PC-9 (cell line): ENCODE measurements around the gene SLAMF1. TPM values are rescaled to one million over a fixed set of nuclear protein-coding genes. Genes with fewer than 3 reads are reported as not detected.

Experiments used
- BruUV-seq: library from RNA; stranded (reverse); fragments of 400-500 nt; replicated peaks from 2 replicates; lab custom pipeline; 2021; lab: Mats Ljungman, UMichigan
- CTCF ChIA-PET: fragments of 300-600 bp; sonication (Branson Sonifier 250); formaldehyde crosslinking; loops from one replicate; lab custom pipeline; 2022; ENCODE audit warnings: antibody characterized with exemption; lab: Charles Lee
- POLR2A ChIA-PET: fragments of 300-600 bp; sonication (Branson Sonifier 250); formaldehyde crosslinking; loops from one replicate; lab custom pipeline; 2022; ENCODE audit warnings: antibody characterized with exemption; ENCODE audit not compliant: unreplicated experiment; lab: Charles Lee
- DNase-seq, 2 experiments: peaks; one replicate each; pipeline versions ENCODE4 v3.0.0 to v3.0.0-alpha.2; 2015 to 2022; ENCODE audit warnings: mixed read lengths in 1 of 2
- H2AFZ ChIP-seq: fragments of 200-600 bp; sonication (generic); 2 replicates; pipeline ENCODE4 v1.8.1; 2017; ENCODE audit warnings: antibody characterized with exemption
- H3F3A ChIP-seq: fragments of 200-600 bp; sonication (generic); 2 replicates; pipeline ENCODE4 v1.8.1; 2017; ENCODE audit warnings: antibody characterized with exemption, mild to moderate bottlenecking, low read depth; ENCODE audit not compliant: insufficient read depth
- H3K27ac ChIP-seq: fragments of 200-600 bp; sonication (generic); 2 replicates; pipeline ENCODE4 v1.6.1; 2016; ENCODE audit warnings: mixed run types
- H3K27me3 ChIP-seq: fragments of 200-600 bp; sonication (generic); 2 replicates; pipeline ENCODE4 v1.6.1; 2016; ENCODE audit warnings: low read depth, mixed run types; ENCODE audit not compliant: insufficient read depth
- H3K36me3 ChIP-seq: fragments of 200-600 bp; sonication (generic); 2 replicates; pipeline ENCODE4 v1.6.1; 2016; ENCODE audit warnings: low read depth, mixed run types
- H3K4me1 ChIP-seq: fragments of 200-600 bp; sonication (generic); replicated peaks from 2 replicates; pipeline ENCODE4 v1.6.1; 2016; ENCODE audit warnings: mixed run types; ENCODE audit not compliant: insufficient read depth
- H3K4me2 ChIP-seq: fragments of 200-600 bp; sonication (generic); 2 replicates; pipeline ENCODE4 v1.6.1; 2017; ENCODE audit warnings: mixed run types
- H3K4me3 ChIP-seq: fragments of 200-600 bp; sonication (generic); 2 replicates; pipeline ENCODE4 v1.6.1; 2016; ENCODE audit warnings: mixed run types
- H3K79me2 ChIP-seq: fragments of 200-600 bp; sonication (generic); 2 replicates; pipeline ENCODE4 v1.6.1; 2017; ENCODE audit warnings: low read depth, mixed run types
- H3K9me2 ChIP-seq: fragments of 200-600 bp; sonication (generic); 2 replicates; pipeline ENCODE4 v1.8.1; 2017; ENCODE audit warnings: mild to moderate bottlenecking; ENCODE audit not compliant: insufficient read depth
- H3K9me3 ChIP-seq: fragments of 200-600 bp; sonication (generic); 2 replicates; pipeline ENCODE4 v1.8.1; 2016; ENCODE audit warnings: low read depth; ENCODE audit not compliant: insufficient read depth
- H4K20me1 ChIP-seq: fragments of 200-600 bp; sonication (generic); 2 replicates; pipeline ENCODE4 v1.8.1; 2017; ENCODE audit not compliant: insufficient read depth
- CTCF ChIP-seq: fragments of 200-600 bp; sonication (generic); conservative IDR thresholded peaks from 2 replicates; pipeline ENCODE4 v1.6.1; 2017; ENCODE audit warnings: mixed run types, antibody characterized with exemption, mild to moderate bottlenecking, moderate library complexity
- EZH2 ChIP-seq: fragments of 200-600 bp; sonication (generic); IDR thresholded peaks from 2 replicates; pipeline ENCODE4 v1.8.0; 2017; ENCODE audit warnings: antibody characterized with exemption, low read depth
- intact Hi-C: fragments of 100-400 bp; cut with micrococcal nuclease; formaldehyde crosslinking; loops from one replicate; pipeline ENCODE4 v1.10.0; 2022; ENCODE audit not compliant: unreplicated experiment
- total RNA-seq: library from RNA; stranded (reverse); gene quantifications from 2 replicates; pipeline ENCODE4 v1.2.3, GENCODE V29; 2021

The SLAMF1 gene
- total RNA-seq, 1 experiment from 2014 or later: not detected

DNA sequence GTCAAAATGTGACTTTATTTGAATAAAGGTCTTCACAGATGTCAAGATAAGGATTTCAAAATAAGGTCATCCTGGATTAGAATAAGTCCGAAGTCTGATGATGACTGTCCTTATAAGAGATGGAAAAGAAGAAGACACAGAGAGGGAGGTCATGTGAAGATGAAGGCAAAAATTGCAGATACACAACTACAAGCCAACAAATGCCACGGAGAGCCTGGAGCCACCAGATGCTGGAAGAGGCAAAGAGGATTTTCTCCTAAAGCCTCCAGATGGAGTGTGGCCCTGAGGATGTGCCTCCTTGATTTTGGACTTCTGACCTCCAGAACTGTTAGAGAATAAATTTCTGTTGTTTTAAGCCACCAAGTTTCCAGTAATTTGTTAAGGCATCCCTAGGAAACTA lies 31.2 kb downstream of the SLAMF1 start:
- H2AFZ ChIP-seq: no peak overlapping the region
- intact Hi-C loops: no loop called here
- H3K36me3 ChIP-seq: no peaks in the 10 kb centered on the region
- no TSS peak for BruUV-seq
- H3K27me3 ChIP-seq: peaks cover 43% of the 10 kb centered on the region
- H3F3A ChIP-seq: no peaks in the 10 kb centered on the region
- H3K4me3 ChIP-seq: no peak overlapping the region
- no peak for TF ChIP-seq CTCF
- no peak for TF ChIP-seq EZH2
- CTCF ChIA-PET: no interaction called here
- POLR2A ChIA-PET: no interaction called here
- H4K20me1 ChIP-seq: no peaks in the 10 kb centered on the region
- no peaks in the 10 kb centered on the region for H3K9me2 ChIP-seq
- no peak for DNase-seq
- no peaks in the 10 kb centered on the region for H3K9me3 ChIP-seq
- no peak overlapping the region for H3K27ac ChIP-seq
- no peaks in the 10 kb centered on the region for H3K4me1 ChIP-seq
- H3K79me2 ChIP-seq: no peaks in the 10 kb centered on the region
- no peak overlapping the region for H3K4me2 ChIP-seq

GRCh38 chr1:160614410-160614809 lies 32.4 kb downstream of the SLAMF1 start:
- H2AFZ ChIP-seq: no peak overlapping the region
- H3K4me3 ChIP-seq: no peak overlapping the region
- H3K9me2 ChIP-seq: no peaks in the 10 kb centered on the region
- H3K4me2 ChIP-seq: no peak overlapping the region
- no peaks in the 10 kb centered on the region for H3K79me2 ChIP-seq
- no peaks in the 10 kb centered on the region for H3F3A ChIP-seq
- no peaks in the 10 kb centered on the region for H3K36me3 ChIP-seq
- no peaks in the 10 kb centered on the region for H3K9me3 ChIP-seq
- H3K27ac ChIP-seq: no peak overlapping the region
- CTCF ChIA-PET: interaction anchor here (0.5 kb wide), 1 partner anchor 206 kb away, joined by 5 read pairs; no protein-coding TSS in a partner anchor
- POLR2A ChIA-PET: no interaction called here
- H3K27me3 ChIP-seq: peaks cover 54% of the 10 kb centered on the region
- intact Hi-C loops: no loop called here
- H3K4me1 ChIP-seq: no peaks in the 10 kb centered on the region
- no TSS peak for BruUV-seq
- H4K20me1 ChIP-seq: no peaks in the 10 kb centered on the region
- TF ChIP-seq EZH2 (no peak), CTCF (no peak)
- no peak for DNase-seq

DNA sequence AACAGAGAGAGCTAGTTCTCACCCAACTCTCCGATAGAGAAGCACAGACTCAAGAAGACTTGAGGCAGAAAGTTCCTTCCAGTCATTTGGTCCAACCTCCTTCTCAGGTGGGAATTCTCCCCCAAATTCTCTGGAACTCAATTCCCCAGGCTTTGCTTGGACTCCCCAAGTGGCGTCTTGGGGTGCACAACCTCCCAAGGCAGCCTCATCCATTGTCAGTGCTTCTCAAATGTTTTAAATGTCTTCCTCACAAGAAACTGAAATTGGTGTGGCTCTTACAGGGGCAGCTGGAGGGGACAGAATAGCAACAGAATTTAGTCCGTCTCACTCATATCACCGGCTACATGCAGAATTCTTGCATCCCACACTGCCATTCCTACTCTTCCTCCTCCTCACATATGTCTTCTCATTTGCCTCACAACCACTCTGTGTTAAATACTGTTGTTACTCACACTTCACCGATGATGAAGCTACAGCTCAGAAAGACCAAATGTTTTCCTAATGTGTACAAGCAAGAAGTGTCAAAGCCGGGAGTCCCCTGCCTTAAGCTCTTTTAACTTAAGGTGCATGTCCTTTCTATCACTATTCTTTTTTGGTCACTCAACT lies 34.1 kb downstream of the SLAMF1 start:
- no peaks in the 10 kb centered on the region for H3K36me3 ChIP-seq
- H3K4me1 ChIP-seq: no peaks in the 10 kb centered on the region
- no peak overlapping the region for H3K4me3 ChIP-seq
- TF ChIP-seq CTCF (no peak), EZH2 (no peak)
- H3K9me3 ChIP-seq: no peaks in the 10 kb centered on the region
- intact Hi-C loops: no loop called here
- no peaks in the 10 kb centered on the region for H3K79me2 ChIP-seq
- H2AFZ ChIP-seq: no peak overlapping the region
- no peak for DNase-seq
- H3K27ac ChIP-seq: no peak overlapping the region
- no peaks in the 10 kb centered on the region for H3K9me2 ChIP-seq
- ChIA-PET CTCF (no interaction called here), POLR2A (no interaction called here)
- peaks cover 61% of the 10 kb centered on the region for H3K27me3 ChIP-seq
- H4K20me1 ChIP-seq: no peaks in the 10 kb centered on the region
- no peak overlapping the region for H3K4me2 ChIP-seq
- no peaks in the 10 kb centered on the region for H3F3A ChIP-seq
- no TSS peak for BruUV-seq
